HepG2 (cell line): Measurements from ENCODE around the gene GAPT. TPM values are rescaled to one million over a fixed set of nuclear protein-coding genes. Genes with fewer than 3 reads are reported as not detected.
A peak's percentile ranks its signal among the peaks of the same experiment; 100 is the strongest.

Source experiments
- ADNP ChIP-seq: sonication (generic); formaldehyde crosslinking; IDR thresholded peaks from 2 replicates; pipeline ENCODE4 v1.4.0; 2020; ENCODE audit warnings: missing genetic modification reagents
- ATAD3A ChIP-seq: sonication (generic); formaldehyde crosslinking; IDR thresholded peaks from 2 replicates; pipeline ENCODE4 v1.4.0; 2020; ENCODE audit warnings: missing genetic modification reagents
- ATF7 ChIP-seq, 2 experiments: fragments of 450-650 bp in 1 of 2; sonication (generic) in 1 of 2; formaldehyde crosslinking in 1 of 2; IDR thresholded peaks; 2 replicates each; pipeline versions ENCODE4 v1.4.0 to v1.6.1; 2016 to 2020; ENCODE audit warnings: antibody characterized with exemption in 1 of 2, mild to moderate bottlenecking in 1 of 2, missing genetic modification reagents in 1 of 2
- CREBL2 ChIP-seq: sonication (generic); formaldehyde crosslinking; IDR thresholded peaks from 2 replicates; pipeline ENCODE4 v1.8.1; 2023; ENCODE audit warnings: missing genetic modification reagents, mild to moderate bottlenecking, borderline replicate concordance
- HNF4A ChIP-seq: sonication (generic); formaldehyde crosslinking; IDR thresholded peaks from 2 replicates; pipeline ENCODE4 v1.4.0; 2020; ENCODE audit warnings: missing genetic modification reagents
- IRX3 ChIP-seq: sonication (generic); formaldehyde crosslinking; IDR thresholded peaks from 2 replicates; pipeline ENCODE4 v1.8.1; 2023; ENCODE audit warnings: mild to moderate bottlenecking, low read depth, missing genetic modification reagents, borderline replicate concordance
- KDM2A ChIP-seq: sonication (generic); formaldehyde crosslinking; IDR thresholded peaks from 2 replicates; pipeline ENCODE4 v1.4.0; 2020; ENCODE audit warnings: low read depth, missing genetic modification reagents, borderline replicate concordance
- MAX ChIP-seq: IDR thresholded peaks from 2 replicates; pipeline ENCODE4 v1.6.1; 2012; ENCODE audit warnings: inconsistent platforms
- MXD3 ChIP-seq: IDR thresholded peaks from 2 replicates; pipeline ENCODE4 v1.6.1; 2016; ENCODE audit warnings: mild to moderate bottlenecking, missing biosample characterization, missing genetic modification reagents
- PHF5A ChIP-seq: IDR thresholded peaks from one replicate; pipeline ENCODE4 v1.6.1; 2018; ENCODE audit warnings: low read depth, missing genetic modification reagents; ENCODE audit not compliant: unreplicated experiment
- RFX5 ChIP-seq: IDR thresholded peaks from 2 replicates; pipeline ENCODE4 v1.6.1; 2011; ENCODE audit warnings: low read depth, low read length, improper control_type of control experiment
- STAT6 ChIP-seq: sonication (generic); formaldehyde crosslinking; IDR thresholded peaks from 2 replicates; pipeline ENCODE4 v1.4.0; 2020; ENCODE audit warnings: missing genetic modification reagents, mild to moderate bottlenecking, borderline replicate concordance
- TEAD2 ChIP-seq: sonication (generic); formaldehyde crosslinking; IDR thresholded peaks from 2 replicates; pipeline ENCODE4 v1.9.0; 2021; ENCODE audit warnings: missing genetic modification reagents
- UBTF ChIP-seq: sonication (generic); formaldehyde crosslinking; IDR thresholded peaks from 2 replicates; pipeline ENCODE4 v1.4.0; 2020; ENCODE audit warnings: mild to moderate bottlenecking, missing genetic modification reagents
- ZEB1 ChIP-seq: IDR thresholded peaks from 2 replicates; pipeline ENCODE4 v1.6.1; 2012; ENCODE audit warnings: mild to moderate bottlenecking, low read depth, inconsistent platforms; ENCODE audit not compliant: insufficient replicate concordance
- ZFP62 ChIP-seq: sonication (generic); formaldehyde crosslinking; IDR thresholded peaks from 2 replicates; pipeline ENCODE4 v1.4.0; 2020; ENCODE audit warnings: missing genetic modification reagents
- ZFY ChIP-seq: sonication (generic); formaldehyde crosslinking; IDR thresholded peaks from 2 replicates; pipeline ENCODE4 v1.4.0; 2020; ENCODE audit warnings: missing genetic modification reagents
- ZKSCAN5 ChIP-seq: sonication (generic); formaldehyde crosslinking; IDR thresholded peaks from 2 replicates; pipeline ENCODE4 v1.5.1; 2020; ENCODE audit warnings: mild to moderate bottlenecking, missing genetic modification reagents
- ZNF138 ChIP-seq: sonication (generic); formaldehyde crosslinking; IDR thresholded peaks from 2 replicates; pipeline ENCODE4 v1.5.0; 2020; ENCODE audit warnings: mild to moderate bottlenecking, low read depth, missing genetic modification reagents
- ZNF225 ChIP-seq: sonication (generic); formaldehyde crosslinking; IDR thresholded peaks from 2 replicates; pipeline ENCODE4 v1.4.0; 2020; ENCODE audit warnings: mild to moderate bottlenecking, missing genetic modification reagents
- ZNF251 ChIP-seq: sonication (generic); formaldehyde crosslinking; IDR thresholded peaks from 2 replicates; pipeline ENCODE4 v1.9.0; 2021; ENCODE audit warnings: mild to moderate bottlenecking, missing genetic modification reagents
- ZNF75D ChIP-seq: sonication (generic); formaldehyde crosslinking; IDR thresholded peaks from 2 replicates; pipeline ENCODE4 v1.8.1; 2023; ENCODE audit warnings: missing genetic modification reagents, mild to moderate bottlenecking, borderline replicate concordance
- ZNF777 ChIP-seq: sonication (generic); formaldehyde crosslinking; IDR thresholded peaks from 2 replicates; pipeline ENCODE4 v1.4.0; 2020; ENCODE audit warnings: missing genetic modification reagents
- ZNF792 ChIP-seq: IDR thresholded peaks from 2 replicates; pipeline ENCODE4 v1.6.1; 2016
- ZSCAN25 ChIP-seq: sonication (generic); formaldehyde crosslinking; IDR thresholded peaks from 2 replicates; pipeline ENCODE4 v1.8.0; 2022; ENCODE audit warnings: mild to moderate bottlenecking, missing genetic modification reagents
- ZSCAN30 ChIP-seq: sonication (generic); formaldehyde crosslinking; IDR thresholded peaks from 2 replicates; pipeline ENCODE4 v1.5.0; 2020; ENCODE audit warnings: mild to moderate bottlenecking, missing genetic modification reagents
- polyA plus RNA-seq, 8 experiments: library from polyadenylated mRNA; depleted of rRNA in 3 of 8; stranded (reverse) in 7 of 8; unstranded in 1 of 8; fragments of >200 nt; fragmentation: Illumina TruSeq in 4 of 8; extraction: Trizol in 4 of 8; gene quantifications; 2 replicates each; pipeline versions ENCODE4 v1.2.1 to v1.2.3, GENCODE V29; 2011 to 2016; ENCODE audit warnings: low read depth in 4 of 8, missing spikeins in 1 of 8, mixed read lengths in 1 of 8; ENCODE audit not compliant: insufficient read depth in 1 of 8
- total RNA-seq, 5 experiments: library from RNA; depleted of rRNA; stranded (reverse); fragments of >200 nt; fragmentation: Illumina TruSeq; extraction: Trizol; gene quantifications; 2 replicates each; pipeline ENCODE4 v1.2.3, GENCODE V29; 2016; ENCODE audit warnings: low read depth in 1 of 5

The GAPT gene
- total and polyA plus RNA-seq, 2 of the 13 experiments (the other 11 are each of a cell fraction or from before 2014, with no cell fraction given), result not detected

- peak; percentile 80 for TF ChIP-seq UBTF
- TF ChIP-seq ZNF75D (CRISPR knock-in tag), result peak; percentile 71; the same call in 1 of the 2 replicates
- TF ChIP-seq KDM2A (CRISPR knock-in tag), result peak; percentile 67; the same call in 1 of the 2 replicates
- TF ChIP-seq ZNF225 (CRISPR knock-in tag), result peak; percentile 51; the same call in 1 of the 2 replicates
- TF ChIP-seq ZEB1, result no peak
- TF ChIP-seq IRX3 (CRISPR knock-in tag), result peak; percentile 54; the same call in 1 of the 2 replicates
- no peak for TF ChIP-seq TEAD2
- TF ChIP-seq ZSCAN30 (CRISPR knock-in tag), result no peak
- TF ChIP-seq ADNP (CRISPR knock-in tag), result no peak
- TF ChIP-seq ZNF792 (CRISPR knock-in tag), result no peak
- no peak for TF ChIP-seq ZNF138
- no peak for TF ChIP-seq RFX5
- TF ChIP-seq STAT6 (CRISPR knock-in tag), result no peak
- peak; percentile 59 for TF ChIP-seq ZFY
- TF ChIP-seq ZFP62 (CRISPR knock-in tag), result no peak
- peak; percentile 58 for TF ChIP-seq MAX
- peak; percentile 81 for TF ChIP-seq ZNF777 (CRISPR knock-in tag)
- TF ChIP-seq MXD3 (CRISPR knock-in tag), result peak; percentile 37; the same call in 1 of the 2 replicates
- no peak for TF ChIP-seq ATF7 (IDR thresholded peaks at IDR 0.05)
- TF ChIP-seq ATF7 (CRISPR knock-in tag; IDR thresholded peaks at IDR 0.05), result no peak
- no peak for TF ChIP-seq ZKSCAN5 (CRISPR knock-in tag)
- TF ChIP-seq PHF5A (CRISPR knock-in tag), result no peak
- TF ChIP-seq CREBL2 (CRISPR knock-in tag), result no peak; the same call in 1 of the 2 replicates
- no peak for TF ChIP-seq ATAD3A (CRISPR knock-in tag)
- TF ChIP-seq ZNF251 (CRISPR knock-in tag), result no peak
- TF ChIP-seq HNF4A (CRISPR knock-in tag), result no peak
- no peak for TF ChIP-seq ZSCAN25 (CRISPR knock-in tag)
Measured at GRCh38 chr5:58460002-58460731, 31.1 kb upstream of the GAPT start, which contains the start of gene PLK2 (continued).
